Trophoblast cell (in vitro differentiated cells and primary cell): ENCODE results near the gene FERD3L.

Experiments
- DNase-seq, 2 donors: peaks; one replicate each; pipeline ENCODE4 v3.0.0-alpha.2; 2016
- H2AFZ ChIP-seq: 2 replicates; pipeline ENCODE4 v1.6.1; 2013; ENCODE audit warnings: low read length, moderate library complexity, mild to moderate bottlenecking; ENCODE audit not compliant: insufficient read depth, poor library complexity
- H2AK5ac ChIP-seq: 2 replicates; pipeline ENCODE4 v1.6.1; 2013; ENCODE audit warnings: mild to moderate bottlenecking, low read length
- H2BK120ac ChIP-seq: 2 replicates; pipeline ENCODE4 v1.6.1; 2013; ENCODE audit warnings: low read length, mild to moderate bottlenecking, moderate library complexity; ENCODE audit not compliant: insufficient read depth, poor library complexity
- H2BK12ac ChIP-seq: 2 replicates; pipeline ENCODE4 v1.6.1; 2013; ENCODE audit warnings: mild to moderate bottlenecking, low read length, moderate library complexity
- H2BK5ac ChIP-seq: 2 replicates; pipeline ENCODE4 v1.6.1; 2013; ENCODE audit warnings: low read length, low read depth, moderate library complexity, mild to moderate bottlenecking; ENCODE audit not compliant: poor library complexity
- H3K14ac ChIP-seq: 2 replicates; pipeline ENCODE4 v1.6.1; 2013; ENCODE audit warnings: mild to moderate bottlenecking, low read length
- H3K18ac ChIP-seq: 2 replicates; pipeline ENCODE4 v1.6.1; 2013; ENCODE audit warnings: mild to moderate bottlenecking, low read length
- H3K23ac ChIP-seq: 2 replicates; pipeline ENCODE4 v1.6.1; 2013; ENCODE audit warnings: low read length
- H3K27ac ChIP-seq: 2 replicates; pipeline ENCODE4 v1.5.1; 2013; ENCODE audit warnings: low read depth, mild to moderate bottlenecking, inconsistent platforms, low read length, moderate library complexity
- H3K27me3 ChIP-seq: 2 replicates; pipeline ENCODE4 v1.6.1; 2013; ENCODE audit warnings: inconsistent platforms, mild to moderate bottlenecking, low read length, moderate library complexity; ENCODE audit not compliant: insufficient read depth
- H3K36me3 ChIP-seq, 2 experiments: 1 replicate in 1 of 2; 2 replicates in 1 of 2; pipeline ENCODE4 v1.6.1; 2013; ENCODE audit warnings: low read length in 2 of 2, mild to moderate bottlenecking in 2 of 2, moderate library complexity in 1 of 2; ENCODE audit not compliant: insufficient read depth in 2 of 2, control insufficient read depth in 1 of 2
- H3K4ac ChIP-seq: 2 replicates; pipeline ENCODE4 v1.6.1; 2013; ENCODE audit warnings: low read depth, mild to moderate bottlenecking, low read length, moderate library complexity
- H3K4me1 ChIP-seq, 2 experiments: 1 replicate in 1 of 2; 2 replicates in 1 of 2; pipeline ENCODE4 v1.6.1; 2013; ENCODE audit warnings: low read length in 2 of 2, mild to moderate bottlenecking in 2 of 2, moderate library complexity in 1 of 2; ENCODE audit not compliant: insufficient read depth in 2 of 2, control insufficient read depth in 1 of 2
- H3K4me2 ChIP-seq: 2 replicates; pipeline ENCODE4 v1.6.1; 2013; ENCODE audit warnings: inconsistent platforms, mild to moderate bottlenecking, low read length, moderate library complexity
- H3K4me3 ChIP-seq: 2 replicates; pipeline ENCODE4 v1.5.1; 2013; ENCODE audit warnings: mild to moderate bottlenecking, low read depth, low read length, inconsistent platforms
- H3K79me1 ChIP-seq: one replicate; pipeline ENCODE4 v1.6.1; 2013; ENCODE audit warnings: low read length
- H3K79me2 ChIP-seq: 2 replicates; pipeline ENCODE4 v1.6.1; 2013; ENCODE audit warnings: low read length, mild to moderate bottlenecking; ENCODE audit not compliant: control insufficient read depth, insufficient read depth, poor library complexity
- H3K9ac ChIP-seq: 2 replicates; pipeline ENCODE4 v1.6.1; 2013; ENCODE audit warnings: mild to moderate bottlenecking, low read length
- H3K9me3 ChIP-seq: 2 replicates; pipeline ENCODE4 v1.6.1; 2013; ENCODE audit warnings: low read depth, mild to moderate bottlenecking, control low read depth, inconsistent platforms, low read length; ENCODE audit not compliant: insufficient read depth
- H4K12ac ChIP-seq: 2 replicates; pipeline ENCODE4 v1.6.1; 2013; ENCODE audit warnings: low read depth, mild to moderate bottlenecking, low read length, moderate library complexity
- H4K8ac ChIP-seq: 2 replicates; pipeline ENCODE4 v1.6.1; 2013; ENCODE audit warnings: low read depth, mild to moderate bottlenecking, low read length, moderate library complexity
- H4K91ac ChIP-seq: one replicate; pipeline ENCODE4 v1.6.1; 2013; ENCODE audit warnings: low read depth, mild to moderate bottlenecking, low read length, moderate library complexity
- WGBS: extraction: QIAGEN DNeasy Blood & Tissue Kit; methylation state at CpG from one replicate; pipeline ENCODE4 v1.1.7; 2013; ENCODE audit warnings: missing lambda C conversion rate; ENCODE audit not compliant: insufficient read length, insufficient coverage; ENCODE audit errors: extremely low coverage; 5-methylcytosine and 5-hydroxymethylcytosine counted together

FERD3L gene

DNA sequence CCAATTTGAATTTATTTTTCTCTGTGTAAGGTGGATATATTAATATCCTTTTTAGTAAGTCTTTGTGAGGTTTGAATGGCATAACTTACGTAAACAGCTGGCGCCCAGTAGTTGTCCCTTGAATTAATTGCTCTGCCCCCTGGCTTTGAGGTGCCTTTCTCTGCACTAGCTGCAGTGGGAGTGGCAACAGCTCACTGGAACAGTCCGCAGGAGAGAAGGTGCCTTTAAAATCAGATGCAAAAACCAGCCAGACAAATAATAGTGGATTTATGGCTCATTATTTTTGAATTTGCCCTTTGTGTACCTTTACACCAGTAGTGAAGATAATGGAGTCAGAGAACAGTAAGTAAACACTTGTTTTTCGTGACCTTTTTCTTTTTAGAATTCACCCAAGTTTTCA lies 11.8 kb downstream of the FERD3L start:
- Histone ChIP-seq H3K9ac (no peak overlapping the region), H2AFZ (no peak overlapping the region), H3K27me3 (no peaks in the 10 kb centered on the region), H4K12ac (no peak overlapping the region), H3K4me2 (no peak overlapping the region), H3K4me1 (no peaks in the 10 kb centered on the region), H3K36me3 (no peaks in the 10 kb centered on the region), H3K4ac (no peak overlapping the region), H4K91ac (no peak overlapping the region), H3K79me2 (no peaks in the 10 kb centered on the region), H3K9me3 (no peaks in the 10 kb centered on the region), H2BK120ac (no peak overlapping the region), H4K8ac (no peak overlapping the region), H3K27ac (no peak overlapping the region), H3K23ac (no peak overlapping the region), H3K18ac (no peak overlapping the region), H2AK5ac (no peak overlapping the region), H3K4me3 (no peak overlapping the region), H2BK5ac (no peak overlapping the region), H3K79me1 (no peaks in the 10 kb centered on the region), H3K14ac (no peak overlapping the region), H2BK12ac (no peak overlapping the region)
- DNase-seq, result no peak
- WGBS, result no CpG with 5 or more reads among the region's 4 CpGs

- H3K4ac ChIP-seq, result no peak overlapping the region
- no peaks in the 10 kb centered on the region for H3K79me2 ChIP-seq
- no CpG with 5 or more reads among the region's 1 CpG for WGBS
- H2BK12ac ChIP-seq, result no peak overlapping the region
- no peak overlapping the region for H3K14ac ChIP-seq
- DNase-seq, result no peak
- H3K27ac ChIP-seq, result no peak overlapping the region
- H3K27me3 ChIP-seq, result no peaks in the 10 kb centered on the region
- no peak overlapping the region for H4K91ac ChIP-seq
- H3K36me3 ChIP-seq, result no peaks in the 10 kb centered on the region
- H4K12ac ChIP-seq, result no peak overlapping the region
- no peak overlapping the region for H3K4me2 ChIP-seq
- no peak overlapping the region for H2AFZ ChIP-seq
- no peaks in the 10 kb centered on the region for H3K9me3 ChIP-seq
- H3K18ac ChIP-seq, result no peak overlapping the region
- no peak overlapping the region for H2BK5ac ChIP-seq
- no peak overlapping the region for H2AK5ac ChIP-seq
- H3K79me1 ChIP-seq, result no peaks in the 10 kb centered on the region
- H3K4me3 ChIP-seq, result no peak overlapping the region
- no peak overlapping the region for H3K23ac ChIP-seq
- no peak overlapping the region for H2BK120ac ChIP-seq
- H4K8ac ChIP-seq, result no peak overlapping the region
- H3K9ac ChIP-seq, result no peak overlapping the region
- no peaks in the 10 kb centered on the region for H3K4me1 ChIP-seq
Measured at GRCh38 chr7:19128856-19129255, 16.4 kb downstream of the FERD3L start.

GRCh38 chr7:19121977-19122588 lies 23.1 kb downstream of the FERD3L start:
- H4K8ac ChIP-seq, result no peak overlapping the region
- DNase-seq, result peak in 1 of 2 donors; percentile 44

GRCh38 chr7:19119870-19120486 lies 25.2 kb downstream of the FERD3L start:
- no peak overlapping the region for H4K8ac ChIP-seq
- no peak overlapping the region for H3K4me3 ChIP-seq
- no peak overlapping the region for H3K9ac ChIP-seq
- H2BK120ac ChIP-seq, result no peak overlapping the region
- H3K36me3 ChIP-seq, result no peaks in the 10 kb centered on the region
- H4K91ac ChIP-seq, result no peak overlapping the region
- no peak for DNase-seq
- H3K4ac ChIP-seq, result no peak overlapping the region
- H2AK5ac ChIP-seq, result no peak overlapping the region
- no peak overlapping the region for H3K4me2 ChIP-seq
- H3K14ac ChIP-seq, result no peak overlapping the region
- peaks cover 1% of the 10 kb centered on the region for H3K9me3 ChIP-seq
- no peak overlapping the region for H3K18ac ChIP-seq
- peaks cover 20% of the 10 kb centered on the region for H3K27me3 ChIP-seq
- H3K23ac ChIP-seq, result no peak overlapping the region
- no peak overlapping the region for H2BK12ac ChIP-seq
- no peak overlapping the region for H2BK5ac ChIP-seq
- H3K79me1 ChIP-seq, result no peaks in the 10 kb centered on the region
- no peaks in the 10 kb centered on the region for H3K79me2 ChIP-seq
- no peak overlapping the region for H3K27ac ChIP-seq
- H2AFZ ChIP-seq, result no peak overlapping the region
- H3K4me1 ChIP-seq, result peaks cover 3 to 7% of the 10 kb centered on the region in 2 experiments
- no CpG with 5 or more reads among the region's 10 CpGs for WGBS
- no peak overlapping the region for H4K12ac ChIP-seq

More at GRCh38 chr7:19121977-19122588, 23.1 kb downstream of the FERD3L start:
- Histone ChIP-seq H2BK5ac (no peak overlapping the region), H3K9me3 (no peaks in the 10 kb centered on the region), H4K12ac (no peak overlapping the region), H3K27me3 (peaks cover 20% of the 10 kb centered on the region), H4K91ac (no peak overlapping the region), H3K4me2 (no peak overlapping the region), H3K4ac (no peak overlapping the region), H3K4me1 (peaks cover 3 to 7% of the 10 kb centered on the region in 2 experiments), H2BK12ac (no peak overlapping the region), H3K9ac (no peak overlapping the region), H2BK120ac (no peak overlapping the region), H3K36me3 (no peaks in the 10 kb centered on the region), H3K79me1 (no peaks in the 10 kb centered on the region), H3K23ac (no peak overlapping the region), H3K79me2 (no peaks in the 10 kb centered on the region), H2AK5ac (no peak overlapping the region), H3K27ac (no peak overlapping the region), H3K14ac (no peak overlapping the region), H3K4me3 (no peak overlapping the region), H3K18ac (no peak overlapping the region), H2AFZ (no peak overlapping the region)
- no CpG with 5 or more reads among the region's 2 CpGs for WGBS
